ENCODE data around the gene MOCS3. TPM values are rescaled to one million over a fixed set of nuclear protein-coding genes. Genes with fewer than 3 reads are reported as not detected.

The MOCS3 gene
- total and polyA plus RNA-seq, 2 donors (not counting 3 experiments of a cell fraction or from before 2014, with no cell fraction given) = 3.2 to 3.6 TPM

GRCh38 chr20:51001430-51002265 is 43.0 kb downstream of the MOCS3 start:
- no peak overlapping the region for H3K9ac ChIP-seq (replicated peaks; ENCODE audit: extremely low read depth, insufficient read depth, low read length)
- intact Hi-C loops (cut with micrococcal nuclease) = no loop called here
- H3K36me3 ChIP-seq (ENCODE audit: control insufficient read depth in 2 of 2, extremely low read depth in 1 of 2, insufficient read depth in 2 of 2, low read length in 2 of 2) = no peaks in the 10 kb centered on the region
- no peak for TF ChIP-seq POLR2A (IDR thresholded peaks at IDR 0.05; ENCODE audit: low read depth, low read length)
- TF ChIP-seq MYC (IDR thresholded peaks at IDR 0.05; ENCODE audit: low read depth, low read length) = no peak
- TF ChIP-seq POLR2AphosphoS5 (IDR thresholded peaks at IDR 0.05; ENCODE audit: insufficient read depth, low read depth, low read length) = no peak
- no peak for TF ChIP-seq GATA2 (IDR thresholded peaks at IDR 0.05; ENCODE audit: insufficient read depth, insufficient read length, low read depth, low read length)
- TF ChIP-seq EZH2 (IDR thresholded peaks at IDR 0.05; ENCODE audit: borderline replicate concordance, low read depth, low read length, severe bottlenecking) = no peak
- TF ChIP-seq FOS (IDR thresholded peaks at IDR 0.05; ENCODE audit: borderline replicate concordance, insufficient read depth, low read length) = no peak
- TF ChIP-seq MAX (IDR thresholded peaks at IDR 0.05; ENCODE audit: insufficient read depth, insufficient read length) = no peak
- TF ChIP-seq CTCF (IDR thresholded peaks at IDR 0.05; ENCODE audit: extremely low read depth in 1 of 2, insufficient read depth in 1 of 2, low read depth in 1 of 2, low read length in 2 of 2) = no peak
- TF ChIP-seq JUN (IDR thresholded peaks at IDR 0.05; ENCODE audit: borderline replicate concordance, insufficient read depth, insufficient read length, low read depth) = no peak
- no peak for FAIRE-seq
- POLR2A ChIA-PET = no interaction called here
- H3K27me3 ChIP-seq (ENCODE audit: control insufficient read depth in 2 of 2, insufficient read depth in 2 of 2, low read length in 2 of 2) = peaks cover 6% of the 10 kb centered on the region in 2 experiments
- no TSS peak for BruUV-seq (replicated peaks)
- no peaks in the 10 kb centered on the region for H3K9me1 ChIP-seq (replicated peaks; ENCODE audit: control insufficient read depth, extremely low read depth, insufficient read depth, low read length)
- H3K79me2 ChIP-seq (ENCODE audit: control insufficient read depth, insufficient read depth, low read length) = no peaks in the 10 kb centered on the region
- dilution Hi-C loops (cut with MboI; ENCODE audit: extremely low pct_ligation_motif_present, low sequenced_read_pairs) = no loop called here
- no peaks in the 10 kb centered on the region for H4K20me1 ChIP-seq (replicated peaks; ENCODE audit: control insufficient read depth, extremely low read depth, insufficient read depth, low read length)
- H3K4me2 ChIP-seq (ENCODE audit: insufficient read depth, low read length) = no peak overlapping the region
- CTCF ChIA-PET = interaction anchor here (0.9 to 2.1 kb wide), 5 partner anchors 9 to 20 kb away, joined by 3 to 11 read pairs (median 3); no protein-coding TSS in a partner anchor
- no peak overlapping the region for H2AFZ ChIP-seq (ENCODE audit: low read depth, low read length)
- no peaks in the 10 kb centered on the region for H3K9me3 ChIP-seq (replicated peaks; ENCODE audit: control insufficient read depth, insufficient read depth, low read length)
- no peaks in the 10 kb centered on the region for H3K4me1 ChIP-seq (ENCODE audit: control insufficient read depth, extremely low read depth, insufficient read depth, low read length)
- H3K4me3 ChIP-seq (replicated peaks in 1 of 3; ENCODE audit: insufficient read depth in 1 of 3, low read depth in 1 of 3, low read length in 3 of 3) = no peak overlapping the region
- no peak for DNase-seq (ENCODE audit: low read depth, low spot score)
- H3K27ac ChIP-seq (ENCODE audit: insufficient read depth, low read depth, low read length) = no peak overlapping the region
